ENCODE data around the gene MEF2B.

- TF ChIP-seq, protein P1, sequence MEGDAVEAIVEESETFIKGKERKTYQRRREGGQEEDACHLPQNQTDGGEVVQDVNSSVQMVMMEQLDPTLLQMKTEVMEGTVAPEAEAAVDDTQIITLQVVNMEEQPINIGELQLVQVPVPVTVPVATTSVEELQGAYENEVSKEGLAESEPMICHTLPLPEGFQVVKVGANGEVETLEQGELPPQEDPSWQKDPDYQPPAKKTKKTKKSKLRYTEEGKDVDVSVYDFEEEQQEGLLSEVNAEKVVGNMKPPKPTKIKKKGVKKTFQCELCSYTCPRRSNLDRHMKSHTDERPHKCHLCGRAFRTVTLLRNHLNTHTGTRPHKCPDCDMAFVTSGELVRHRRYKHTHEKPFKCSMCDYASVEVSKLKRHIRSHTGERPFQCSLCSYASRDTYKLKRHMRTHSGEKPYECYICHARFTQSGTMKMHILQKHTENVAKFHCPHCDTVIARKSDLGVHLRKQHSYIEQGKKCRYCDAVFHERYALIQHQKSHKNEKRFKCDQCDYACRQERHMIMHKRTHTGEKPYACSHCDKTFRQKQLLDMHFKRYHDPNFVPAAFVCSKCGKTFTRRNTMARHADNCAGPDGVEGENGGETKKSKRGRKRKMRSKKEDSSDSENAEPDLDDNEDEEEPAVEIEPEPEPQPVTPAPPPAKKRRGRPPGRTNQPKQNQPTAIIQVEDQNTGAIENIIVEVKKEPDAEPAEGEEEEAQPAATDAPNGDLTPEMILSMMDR (IDR thresholded peaks at IDR 0.05; ENCODE audit: borderline replicate concordance, extremely low read depth, low read length, poor library complexity, severe bottlenecking), result no peak
- TF ChIP-seq EZH2 (IDR thresholded peaks at IDR 0.05; ENCODE audit: borderline replicate concordance, low read depth, low read length, severe bottlenecking), result no peak
These were observed 31.7 kb downstream of the MEF2B start, which contains the start of gene TMEM161A for GRCh38 chr19:19138109-19138981.
